Omental fat pad (tissue), 4 donors: Measurements from ENCODE around the gene PDLIM7. TPM values are rescaled to one million over a fixed set of nuclear protein-coding genes. Genes with fewer than 3 reads are reported as not detected.
"Not testable (repeated sequence)": the region's sequence is repeated elsewhere in the genome, so short reads cannot be mapped to it uniquely, and the experiment has no call there.

Source experiments
- ATAC-seq: fragments of 150-250 bp; one replicate; pipeline ENCODE4 v1.9.1; 2016; ENCODE audit warnings: mild to moderate bottlenecking, moderate library complexity; ENCODE audit not compliant: low FRiP score
- DNase-seq: peaks from one replicate; pipeline ENCODE4 v3.0.0-alpha.2; 2019; ENCODE audit warnings: low spot score
- total RNA-seq, 4 donors: library from RNA; depleted of rRNA; stranded (reverse); fragments of >200 nt; gene quantifications; one replicate each; pipeline ENCODE4 v1.1.0, GENCODE V29; 2016
- TF ChIP-seq, protein P1 (sequence below), 3 donors: fragments of 450-650 bp; IDR thresholded peaks; one replicate each; pipeline ENCODE4 v1.5.1; 2016 to 2017; ENCODE audit warnings: antibody characterized with exemption in 3 of 3, mild to moderate bottlenecking in 3 of 3, moderate library complexity in 2 of 3

Gene PDLIM7
- total RNA-seq, 4 donors from 2014 or later, result 20.0 to 63.2 (median 34.2) TPM

- TF ChIP-seq, protein P1, sequence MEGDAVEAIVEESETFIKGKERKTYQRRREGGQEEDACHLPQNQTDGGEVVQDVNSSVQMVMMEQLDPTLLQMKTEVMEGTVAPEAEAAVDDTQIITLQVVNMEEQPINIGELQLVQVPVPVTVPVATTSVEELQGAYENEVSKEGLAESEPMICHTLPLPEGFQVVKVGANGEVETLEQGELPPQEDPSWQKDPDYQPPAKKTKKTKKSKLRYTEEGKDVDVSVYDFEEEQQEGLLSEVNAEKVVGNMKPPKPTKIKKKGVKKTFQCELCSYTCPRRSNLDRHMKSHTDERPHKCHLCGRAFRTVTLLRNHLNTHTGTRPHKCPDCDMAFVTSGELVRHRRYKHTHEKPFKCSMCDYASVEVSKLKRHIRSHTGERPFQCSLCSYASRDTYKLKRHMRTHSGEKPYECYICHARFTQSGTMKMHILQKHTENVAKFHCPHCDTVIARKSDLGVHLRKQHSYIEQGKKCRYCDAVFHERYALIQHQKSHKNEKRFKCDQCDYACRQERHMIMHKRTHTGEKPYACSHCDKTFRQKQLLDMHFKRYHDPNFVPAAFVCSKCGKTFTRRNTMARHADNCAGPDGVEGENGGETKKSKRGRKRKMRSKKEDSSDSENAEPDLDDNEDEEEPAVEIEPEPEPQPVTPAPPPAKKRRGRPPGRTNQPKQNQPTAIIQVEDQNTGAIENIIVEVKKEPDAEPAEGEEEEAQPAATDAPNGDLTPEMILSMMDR (IDR thresholded peaks at IDR 0.05), result no peak
- DNase-seq (no peak), ATAC-seq (no peak)
These were observed 7.0 kb downstream of the PDLIM7 start for GRCh38 chr5:177490311-177490991.

GRCh38 chr5:177489119-177489716 is 8.2 kb downstream of the PDLIM7 start:
- DNase-seq (no peak), ATAC-seq (no peak)
- TF ChIP-seq, protein P1 (IDR thresholded peaks at IDR 0.05), result no peak

DNA sequence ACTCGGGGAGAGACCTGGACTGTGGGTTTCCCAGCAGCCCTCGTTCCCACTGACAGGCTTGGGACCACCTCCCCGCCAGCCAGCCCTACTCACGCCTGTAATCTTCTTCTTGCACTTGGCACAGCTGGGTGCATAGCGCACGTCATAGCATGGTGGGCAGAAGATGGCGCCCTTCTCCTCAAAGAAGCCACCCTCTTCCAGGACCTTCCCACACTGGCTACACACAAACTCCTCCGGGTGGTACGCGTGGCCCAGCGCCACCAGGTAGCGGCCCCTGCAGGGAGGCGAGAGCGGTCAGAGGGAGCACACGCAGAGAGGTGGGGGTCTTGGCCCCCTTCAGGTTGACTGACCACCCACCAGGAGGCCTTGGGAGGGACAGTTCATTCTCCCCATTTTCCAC is 9.4 kb downstream of the PDLIM7 start:
- ATAC-seq, result no peak
- TF ChIP-seq, protein P1 (IDR thresholded peaks at IDR 0.05), result no peak
- DNase-seq, result no peak

DNA sequence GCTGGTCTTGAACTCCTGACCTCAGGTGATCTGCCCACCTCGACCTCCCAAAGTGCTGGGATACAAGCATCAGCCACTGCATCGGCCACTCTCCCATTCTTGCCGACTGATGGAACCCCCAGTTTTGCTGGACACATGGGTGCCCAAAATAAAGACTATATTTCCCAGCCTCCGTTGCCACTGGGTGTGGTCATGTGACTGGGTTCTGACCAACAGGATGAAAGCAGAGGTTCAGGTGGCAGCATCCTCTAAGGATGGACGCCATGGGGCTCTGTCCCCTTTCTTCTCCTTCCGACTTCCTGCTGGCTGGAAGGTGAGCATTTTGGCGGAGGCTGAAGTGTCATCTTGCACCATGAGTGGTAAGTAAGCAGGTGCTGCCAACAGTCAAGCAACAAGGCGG is 10.3 kb downstream of the PDLIM7 start:
- TF ChIP-seq, protein P1 (IDR thresholded peaks at IDR 0.05), result no peak
- DNase-seq (no peak), ATAC-seq (no peak)

DNA sequence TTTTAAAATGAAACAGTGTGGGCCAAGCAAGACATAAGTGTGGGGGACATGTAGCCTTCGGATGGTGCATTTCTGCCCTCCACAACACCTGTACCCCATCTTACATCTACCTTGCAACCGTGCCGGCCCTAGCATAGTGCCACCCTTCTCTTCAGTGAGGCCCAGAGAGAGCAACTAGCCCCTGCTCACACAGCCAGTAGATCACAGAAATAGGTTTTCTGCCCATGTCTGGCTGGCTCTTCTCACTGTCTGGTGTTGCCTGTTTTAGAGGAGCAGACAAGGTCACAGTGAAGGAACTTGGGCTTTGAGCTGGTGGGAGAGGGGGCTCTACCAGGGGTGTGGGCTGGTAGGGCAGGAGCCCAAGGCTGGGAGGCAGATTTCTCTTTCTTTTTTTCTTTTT is 11.1 kb downstream of the PDLIM7 start:
- TF ChIP-seq, protein P1 (IDR thresholded peaks at IDR 0.05), result no peak
- ATAC-seq (no peak), DNase-seq (no peak)

DNA sequence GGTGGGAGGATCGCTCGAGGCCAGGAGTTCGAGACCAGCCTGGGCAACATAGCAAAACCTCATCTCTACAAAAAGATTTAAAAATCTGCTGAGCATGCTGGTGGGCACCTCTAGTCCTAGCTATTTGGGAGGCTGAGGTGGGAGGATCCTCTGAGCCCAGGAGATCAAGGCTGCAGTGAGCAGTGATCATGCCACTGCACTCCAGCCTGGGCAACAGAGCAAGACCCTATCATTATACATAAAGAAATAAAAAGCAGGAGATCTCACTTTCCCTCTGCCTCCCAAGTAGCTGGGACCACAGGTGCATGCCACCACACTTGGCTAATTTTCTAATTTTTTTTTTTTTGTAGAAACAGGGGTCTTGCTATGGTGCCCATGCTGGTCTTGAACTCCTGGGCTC is 11.7 kb downstream of the PDLIM7 start:
- not testable (repeated sequence) for ATAC-seq, DNase-seq

DNA sequence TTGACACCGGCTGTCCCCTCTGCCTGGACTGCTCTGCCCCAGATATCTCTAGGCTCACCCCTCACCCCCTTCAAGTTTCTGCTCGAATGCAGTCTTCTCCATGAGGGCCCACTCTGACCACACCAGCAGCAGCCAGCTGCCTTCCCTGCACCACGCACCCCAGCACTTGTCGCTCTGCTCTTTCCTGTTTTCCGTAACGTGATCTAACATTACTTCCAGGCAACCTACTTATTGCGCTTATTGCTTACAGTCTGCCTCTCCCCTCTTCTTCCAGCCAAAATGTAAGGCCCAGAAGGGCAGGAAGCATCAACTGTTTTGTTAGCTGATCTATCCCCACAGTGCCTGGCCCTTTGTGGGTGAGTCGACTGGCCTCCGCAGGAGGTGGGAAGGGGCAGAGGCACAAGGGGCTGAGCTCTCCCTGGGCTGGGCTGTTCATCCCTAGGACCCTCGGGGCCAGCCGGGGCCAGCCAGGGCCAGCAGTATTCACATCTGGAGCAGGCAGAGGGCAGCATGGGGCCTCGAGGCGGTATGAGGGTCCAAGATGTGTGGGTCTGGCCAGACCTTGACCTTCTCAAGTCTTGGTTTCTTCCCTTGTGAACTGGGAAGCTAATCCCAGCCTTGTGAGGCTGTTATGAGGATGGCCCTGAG is 12.4 kb downstream of the PDLIM7 start:
- no peak for ATAC-seq
- TF ChIP-seq, protein P1 (IDR thresholded peaks at IDR 0.05), result no peak
- DNase-seq, result no peak
